Head of caudate nucleus (tissue), 42 donors: Measurements from ENCODE around the gene TEX13A.
"Not testable (repeated sequence)": the region's sequence is repeated elsewhere in the genome, so short reads cannot be mapped to it uniquely, and the experiment has no call there.

ENCODE experiments used
- DNase-seq, 42 donors: peaks; one replicate each; pipeline versions ENCODE4 v3.0.0 to v3.0.0-alpha.2; 2020 to 2021; ENCODE audit warnings: mixed read lengths in 7 of 42
- intact Hi-C: fragments of 100-400 bp; cut with DNase I; formaldehyde crosslinking; loops from one replicate; pipeline ENCODE4 v1.15.0; 2022

Gene TEX13A, protein sequence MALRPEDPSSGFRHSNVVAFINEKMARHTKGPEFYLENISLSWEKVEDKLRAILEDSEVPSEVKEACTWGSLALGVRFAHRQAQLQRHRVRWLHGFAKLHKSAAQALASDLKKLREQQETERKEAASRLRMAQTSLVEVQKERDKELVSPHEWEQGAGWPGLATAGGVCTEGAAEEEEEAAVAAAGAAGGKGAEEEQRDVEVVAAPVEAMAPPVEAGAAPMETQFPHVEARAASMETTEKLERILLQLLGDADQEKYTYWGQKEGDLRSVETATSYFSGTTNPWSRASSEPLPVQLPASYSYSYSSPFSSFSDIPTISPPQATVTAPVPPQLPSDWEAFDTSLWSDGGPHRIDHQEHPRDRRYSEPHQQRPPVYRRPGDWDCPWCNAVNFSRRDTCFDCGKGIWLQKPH

GRCh38 chrX:105220636-105221035 lies at the start of gene TEX13A:
Gene TEX13A (minus strand): TSS chrX:105220694. CDS start chrX:105220397, 297 bp downstream.
- no peak for DNase-seq
- intact Hi-C loops, result no loop called here

GRCh38 chrX:105269386-105269785 lies 48.9 kb upstream of the TEX13A start:
- DNase-seq, result no peak
- intact Hi-C loops, result no loop called here

DNA sequence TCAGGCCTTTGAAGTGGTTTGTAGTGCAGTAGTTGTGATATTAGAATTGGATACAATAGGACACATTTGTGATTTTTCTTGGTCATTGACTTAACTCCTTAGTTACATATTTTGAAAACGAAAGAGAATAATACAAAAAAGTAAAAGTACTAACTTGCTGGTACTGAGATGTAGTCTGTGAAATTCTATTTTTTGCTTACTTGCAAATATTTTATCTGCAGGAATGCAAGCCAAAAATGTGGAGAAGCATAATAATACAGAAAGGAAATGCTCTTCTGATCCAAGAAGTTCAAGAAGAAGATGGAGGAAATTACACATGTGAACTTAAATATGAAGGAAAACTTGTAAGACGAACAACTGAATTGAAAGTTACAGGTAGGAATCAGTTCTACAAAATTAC lies 46.7 kb upstream of the TEX13A start:
- intact Hi-C loops, result no loop called here
- DNase-seq, result no peak

GRCh38 chrX:105266456-105266855 lies 46.0 kb upstream of the TEX13A start:
- intact Hi-C loops, result no loop called here
- DNase-seq, result no peak

- no peak for DNase-seq
- intact Hi-C loops, result no loop called here
Measured at GRCh38 chrX:105265093-105265492, 44.6 kb upstream of the TEX13A start.

GRCh38 chrX:105263801-105264200 lies 43.3 kb upstream of the TEX13A start:
- intact Hi-C loops, result no loop called here
- DNase-seq, result no peak

- intact Hi-C loops, result no loop called here
- no peak for DNase-seq
Measured at GRCh38 chrX:105263171-105263570, 42.7 kb upstream of the TEX13A start.

DNA sequence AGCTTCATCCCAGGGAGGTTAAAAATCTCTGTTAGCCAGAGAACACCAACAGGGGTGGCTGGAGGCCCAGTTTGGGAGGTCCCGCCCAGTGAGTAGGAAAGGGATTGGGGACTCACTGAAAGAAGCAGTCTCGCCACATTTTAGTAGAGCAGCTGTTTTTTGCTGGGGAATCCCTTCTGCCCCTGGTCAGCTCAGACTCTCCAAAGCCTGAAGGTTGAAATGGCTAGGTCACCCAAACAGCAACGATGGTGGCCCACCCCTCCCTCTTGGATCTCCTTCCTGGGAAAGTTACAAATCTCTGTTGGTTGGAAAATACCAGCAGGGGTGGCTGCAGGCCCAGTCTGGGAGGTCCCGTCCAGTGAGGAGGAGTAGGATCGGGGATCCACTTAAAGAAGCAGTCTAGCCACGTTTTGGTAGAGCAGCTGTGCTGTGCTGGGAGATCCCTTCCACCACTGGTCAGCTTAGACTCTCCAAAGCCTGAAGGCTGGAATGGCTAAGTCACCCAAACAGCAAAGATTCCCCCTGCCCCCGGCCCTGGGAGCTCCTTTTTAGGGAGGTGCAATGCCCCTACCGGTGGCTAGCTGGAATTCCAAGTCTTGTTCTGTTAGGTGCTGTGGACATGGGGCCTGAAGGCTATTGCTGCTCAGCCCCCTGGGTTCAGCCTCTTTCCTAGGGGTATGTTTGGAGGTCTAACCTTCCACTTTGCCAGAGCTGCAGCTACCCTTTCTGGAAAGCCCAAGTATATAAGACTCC lies 40.0 kb upstream of the TEX13A start:
- DNase-seq, result no peak
- intact Hi-C loops, result no loop called here

DNA sequence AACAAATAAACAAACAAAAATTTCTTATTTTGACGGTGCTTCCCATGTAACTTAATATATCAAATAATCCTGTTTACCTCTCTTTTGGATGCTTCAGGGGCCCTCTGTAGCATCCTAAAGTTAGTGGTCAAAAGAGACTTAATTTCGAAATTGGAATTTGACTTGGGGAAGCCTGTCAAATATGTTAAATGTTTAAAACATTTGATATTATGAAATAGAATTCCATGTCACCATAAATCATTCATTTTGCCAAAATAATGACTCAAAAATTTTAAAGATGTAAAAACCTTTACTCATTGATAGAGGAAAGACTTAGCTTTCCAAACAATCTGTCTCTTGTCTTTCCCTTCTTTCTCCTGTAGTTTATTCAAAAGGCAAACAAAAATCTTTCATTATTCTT lies 20.6 kb upstream of the TEX13A start:
- no peak for DNase-seq
- intact Hi-C loops, result no loop called here

GRCh38 chrX:105237407-105237806 lies 16.9 kb upstream of the TEX13A start:
- DNase-seq, intact Hi-C loops: not testable (repeated sequence)

GRCh38 chrX:105229146-105229545 lies 8.7 kb upstream of the TEX13A start:
- DNase-seq, result no peak
- intact Hi-C loops, result no loop called here

DNA sequence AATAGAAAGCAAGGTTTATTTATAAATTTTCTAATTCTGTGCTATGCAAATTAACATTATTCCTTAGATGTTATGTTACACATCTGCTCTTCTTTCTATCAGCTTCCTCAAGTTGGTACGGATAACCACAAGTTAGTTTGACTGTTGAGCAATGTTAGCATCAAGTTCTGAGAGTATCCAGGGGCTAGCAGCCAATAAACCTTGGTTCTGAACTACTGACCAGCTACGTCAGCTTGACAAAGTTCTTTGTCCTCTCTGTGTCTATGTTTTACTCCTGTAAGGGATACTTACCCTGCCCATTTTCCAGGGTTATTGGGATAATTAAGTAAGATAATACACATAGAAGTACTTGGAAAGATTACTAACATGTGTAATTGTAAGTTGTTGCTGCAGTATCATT lies 8.1 kb upstream of the TEX13A start:
- DNase-seq, result no peak
- intact Hi-C loops, result no loop called here

DNA sequence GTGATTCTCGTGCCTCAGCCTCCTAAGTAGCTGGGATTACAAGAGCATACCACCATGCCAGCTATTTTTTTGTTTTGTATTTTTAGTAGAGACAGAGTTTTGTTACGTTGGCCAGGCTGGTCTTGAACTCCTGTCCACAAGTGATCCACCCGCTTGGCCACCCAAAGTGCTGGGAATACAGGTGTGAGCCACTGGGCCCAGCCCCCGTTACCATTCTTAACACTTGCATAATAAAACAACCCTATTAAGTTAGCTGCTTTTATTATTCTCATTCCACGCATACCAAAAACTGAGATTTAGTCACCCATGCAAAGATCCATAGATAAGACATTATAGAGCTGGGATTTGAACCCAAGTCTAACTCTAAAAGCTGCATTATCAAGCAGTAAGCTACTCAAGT lies 6.0 kb upstream of the TEX13A start:
- intact Hi-C loops, result no loop called here
- DNase-seq, result no peak

DNA sequence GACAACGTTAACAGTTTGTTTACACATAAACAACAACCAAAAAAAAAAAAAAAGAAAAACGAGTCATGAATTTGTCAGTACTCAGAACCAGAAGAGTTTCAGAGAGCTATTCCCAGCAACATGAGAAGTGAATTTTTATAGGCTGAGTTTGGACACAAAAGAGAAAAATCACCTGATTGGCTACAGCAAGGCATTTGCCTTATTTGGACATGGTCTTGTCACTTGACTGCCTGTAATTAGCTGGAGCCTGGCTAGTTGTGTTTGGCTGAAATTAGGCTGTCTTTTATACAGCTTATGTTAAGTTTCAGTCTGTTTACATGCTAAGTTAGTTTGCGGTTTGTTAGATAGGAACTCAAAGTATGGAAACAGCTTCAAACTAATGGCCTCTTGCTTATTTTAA lies 880 bp upstream of the TEX13A start:
- intact Hi-C loops, result no loop called here
- no peak for DNase-seq

- no peak for DNase-seq
- intact Hi-C loops, result no loop called here
Measured at GRCh38 chrX:105219454-105220401, 766 bp downstream of the TEX13A start.

DNA sequence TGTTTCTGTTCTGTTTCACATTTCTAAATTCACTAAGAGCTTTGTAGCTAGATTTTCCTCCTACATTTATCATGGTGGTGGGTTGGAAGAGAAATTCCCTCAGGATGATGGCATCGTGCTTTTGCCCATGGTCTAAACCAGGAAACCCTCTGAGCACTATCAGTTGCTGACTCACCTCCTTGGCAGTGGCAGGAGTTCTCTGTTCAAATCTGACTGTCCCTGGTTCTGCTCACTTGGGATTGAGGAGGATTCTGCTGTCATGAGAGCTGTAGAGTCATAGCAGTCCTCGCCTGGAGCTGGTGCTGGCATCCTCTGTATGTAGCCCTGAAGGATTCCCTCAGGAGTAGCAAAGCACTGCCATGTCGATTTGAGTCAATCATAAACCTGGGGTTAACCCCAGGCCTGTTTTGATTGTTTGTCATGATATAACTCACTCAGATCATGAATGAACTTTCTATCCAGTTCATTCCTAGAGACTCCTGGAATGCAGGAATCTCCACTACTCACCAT lies 9.4 kb downstream of the TEX13A start:
- intact Hi-C loops, result no loop called here
- no peak for DNase-seq

DNA sequence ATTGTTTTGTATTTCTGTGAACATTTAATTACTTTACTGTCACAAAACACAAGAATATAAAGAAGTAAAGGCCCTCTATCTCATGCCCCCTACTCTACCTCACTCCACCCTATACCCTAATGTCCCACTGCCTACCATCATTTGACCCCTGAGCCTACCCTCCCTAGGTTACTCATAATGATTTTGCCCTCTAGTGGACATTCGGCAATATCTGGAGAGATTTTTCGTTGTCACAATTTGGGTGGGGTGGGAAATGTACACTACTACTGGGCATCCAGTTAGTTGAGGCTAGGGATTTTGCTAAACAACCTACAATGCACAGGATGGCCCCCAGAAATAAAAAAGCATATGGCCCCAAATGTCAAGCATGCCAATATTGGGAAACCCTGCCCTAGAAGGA lies 10.2 kb downstream of the TEX13A start:
- intact Hi-C loops, result no loop called here
- no peak for DNase-seq

DNA sequence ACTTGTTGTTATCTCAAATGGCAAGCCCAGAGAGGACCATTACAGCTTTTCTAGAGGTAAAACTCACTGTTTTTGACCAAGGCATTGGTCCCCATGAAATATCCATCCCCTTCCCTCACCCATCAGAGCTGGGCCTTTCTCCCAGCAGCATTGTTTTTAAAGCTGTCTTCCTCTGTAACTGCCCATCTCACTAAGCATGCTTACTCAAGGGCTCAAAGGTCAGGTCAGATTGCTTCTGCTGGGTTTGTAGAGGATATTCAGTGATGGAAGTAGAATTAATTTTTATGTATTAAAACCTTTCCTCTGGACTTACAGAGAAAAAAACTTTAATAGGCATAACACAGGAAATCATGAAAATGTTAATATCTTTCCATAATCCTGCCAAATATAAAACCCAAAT lies 11.1 kb downstream of the TEX13A start:
- no peak for DNase-seq
- intact Hi-C loops, result no loop called here

- peak in 15 of 42 donors; percentile 3 to 41 (median 11) for DNase-seq
- intact Hi-C loops, result no loop called here
Measured at GRCh38 chrX:105191878-105192277, 28.6 kb downstream of the TEX13A start.
